Fibroblast of gingiva (primary cell): Measurements from ENCODE around the gene ZDHHC8.
"Not testable (repeated sequence)": the region's sequence is repeated elsewhere in the genome, so short reads cannot be mapped to it uniquely, and the experiment has no call there.

Experiments used
- DNase-seq: peaks from one replicate; pipeline ENCODE4 v3.0.0-alpha.2; 2011; ENCODE audit warnings: low read depth

ZDHHC8 gene

DNA sequence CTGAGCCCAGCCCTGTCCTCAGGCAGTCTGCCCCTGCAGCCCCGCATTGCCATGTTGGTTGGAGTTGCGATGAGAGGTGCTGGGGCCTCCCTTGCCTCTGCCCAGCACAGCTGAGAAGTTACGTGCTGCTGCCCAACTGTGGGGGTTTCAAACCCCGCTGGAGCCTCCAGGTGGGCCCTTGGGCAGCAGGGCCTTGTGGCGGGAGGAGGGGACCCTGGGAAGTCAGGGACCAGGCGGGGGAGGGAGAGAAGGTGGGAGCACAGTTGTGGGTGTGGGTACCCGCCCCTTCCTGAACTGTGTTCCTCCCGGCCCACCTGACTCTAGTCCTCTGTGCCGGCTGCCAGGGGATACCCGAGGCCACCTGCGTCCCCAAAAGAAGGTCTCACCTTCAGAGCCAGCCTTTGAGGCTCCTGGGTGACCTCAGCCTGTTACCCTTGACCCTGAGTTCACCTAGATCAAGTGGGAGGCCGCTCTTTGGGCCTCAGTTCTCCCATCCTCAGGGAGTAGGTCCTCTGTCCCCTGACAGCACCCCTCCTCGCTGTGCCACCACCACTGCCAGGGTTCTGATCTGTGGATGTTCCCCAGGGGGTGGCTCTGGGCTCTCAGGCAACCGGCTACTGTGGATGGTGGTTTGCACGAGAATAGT, 26.9 kb downstream of the ZDHHC8 start:
- DNase-seq, result no peak

DNA sequence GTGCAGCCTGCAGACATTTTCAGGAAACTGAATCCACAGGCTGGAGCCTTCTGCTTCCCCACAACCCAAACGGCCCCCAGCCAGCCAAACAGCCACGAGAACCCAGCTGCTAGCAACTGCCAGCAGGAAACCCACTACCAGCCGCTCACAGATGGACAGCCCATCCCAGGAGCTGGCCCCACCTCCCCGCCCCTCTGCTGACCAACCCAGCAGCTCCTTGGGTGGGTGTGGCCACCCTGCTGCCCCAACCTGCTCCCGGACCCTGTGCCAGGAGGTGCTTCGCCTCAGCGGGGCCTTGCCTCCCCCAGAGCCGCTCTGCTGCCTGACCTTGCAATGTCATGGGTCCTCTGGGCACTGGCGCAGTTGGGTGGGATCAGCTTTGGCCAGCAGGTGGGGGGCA, 27.5 kb downstream of the ZDHHC8 start:
- DNase-seq, result no peak

DNA sequence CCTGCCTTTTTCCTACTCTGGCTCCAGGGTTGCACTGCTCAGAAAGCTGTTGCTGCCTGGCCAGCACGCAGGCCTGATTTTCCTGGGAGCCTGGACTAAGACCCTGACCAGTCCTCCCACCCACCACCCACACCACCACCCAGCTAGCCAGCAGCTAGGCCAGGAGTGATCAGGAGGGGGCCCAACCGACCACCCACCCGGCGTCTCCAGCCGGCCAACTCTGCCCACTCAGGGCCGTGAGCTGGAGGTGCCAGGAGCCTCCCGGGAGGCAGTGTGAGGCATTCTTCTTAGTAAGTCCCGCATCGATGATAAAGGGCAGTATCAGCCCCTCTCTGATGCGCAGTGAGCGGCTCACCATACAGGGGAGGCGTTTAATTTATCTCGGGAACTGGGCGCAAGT, 27.9 kb downstream of the ZDHHC8 start:
- DNase-seq, result not testable (repeated sequence)

DNA sequence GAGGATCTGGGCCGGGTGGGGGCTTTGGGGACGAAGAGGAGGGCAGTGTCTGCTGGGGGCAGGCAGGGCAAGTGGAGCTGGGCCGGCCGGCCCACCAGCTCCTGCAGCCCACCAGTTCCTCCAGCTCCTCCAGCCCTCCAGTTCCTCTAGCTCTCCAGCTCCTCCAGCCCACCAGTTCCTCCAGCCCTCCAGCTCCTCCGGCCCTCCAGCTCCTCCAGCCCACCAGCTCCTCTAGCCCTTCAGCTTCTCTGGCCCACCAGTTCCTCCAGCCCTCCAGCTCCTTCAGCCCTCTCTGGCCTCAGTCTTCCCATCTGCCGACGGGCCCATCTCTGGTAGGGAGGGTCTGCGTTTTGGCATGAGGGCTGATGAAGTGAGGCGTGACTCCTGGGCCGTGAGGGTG, 28.4 kb downstream of the ZDHHC8 start:
- no peak for DNase-seq

DNA sequence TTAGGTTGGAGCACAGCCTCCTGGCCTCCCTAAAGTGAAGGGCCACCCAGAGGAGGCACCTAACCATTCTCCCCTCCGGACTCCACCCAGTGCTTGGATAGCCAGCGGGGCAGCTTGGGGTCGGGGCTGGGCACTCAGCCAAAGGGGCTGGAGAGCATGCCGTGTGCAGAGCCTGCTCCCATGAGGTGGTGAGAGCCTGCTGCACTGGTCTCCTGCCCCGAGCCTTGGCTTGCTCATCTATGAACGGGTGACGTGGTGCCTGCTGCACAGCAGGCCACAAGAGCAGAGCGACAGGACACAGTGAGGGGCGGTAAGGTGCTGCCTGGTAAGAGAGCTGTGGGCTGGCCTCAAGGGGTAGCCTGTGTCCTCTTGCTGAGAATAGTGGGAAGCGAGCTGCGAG, 33.3 kb downstream of the ZDHHC8 start:
- no peak for DNase-seq

DNA sequence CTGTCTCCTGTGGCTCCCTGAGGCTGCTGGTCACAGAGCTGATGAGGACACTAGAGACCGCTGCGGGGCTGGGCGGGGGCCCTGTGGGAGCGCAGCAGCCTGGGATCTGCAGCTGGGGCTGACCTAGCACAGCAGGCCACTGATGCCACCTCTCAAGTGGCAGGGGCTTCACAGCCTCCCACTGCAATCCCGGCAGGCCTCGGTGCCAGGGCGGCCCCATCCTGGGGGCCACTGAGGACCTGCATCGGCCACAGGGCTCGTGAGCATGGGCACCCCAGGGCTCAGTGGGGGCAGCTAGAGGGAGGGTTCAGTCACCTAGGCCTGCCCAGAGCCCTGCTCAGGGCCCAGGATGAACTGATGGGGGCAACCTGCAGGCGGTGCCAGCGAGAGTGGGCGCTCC, 33.8 kb downstream of the ZDHHC8 start:
- no peak for DNase-seq

DNA sequence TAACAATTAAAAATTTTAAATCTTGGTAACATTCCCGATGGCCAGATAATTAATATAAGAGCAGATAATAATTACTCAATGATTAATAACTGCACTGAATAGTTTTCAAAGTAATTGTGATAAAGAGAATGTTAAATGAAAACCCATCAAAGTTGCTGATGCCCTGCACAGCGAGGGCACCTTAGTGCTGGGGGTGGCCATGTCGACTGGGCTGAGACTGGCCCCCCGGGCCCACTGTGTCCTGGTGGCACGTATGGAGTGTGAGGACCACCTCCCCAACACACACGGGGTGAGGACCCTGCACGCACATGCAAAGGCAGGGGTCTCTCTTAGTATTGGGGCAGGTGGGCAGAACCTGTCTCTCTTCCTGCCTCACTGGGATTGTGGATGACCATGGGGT, 34.3 kb downstream of the ZDHHC8 start:
- no peak for DNase-seq

DNA sequence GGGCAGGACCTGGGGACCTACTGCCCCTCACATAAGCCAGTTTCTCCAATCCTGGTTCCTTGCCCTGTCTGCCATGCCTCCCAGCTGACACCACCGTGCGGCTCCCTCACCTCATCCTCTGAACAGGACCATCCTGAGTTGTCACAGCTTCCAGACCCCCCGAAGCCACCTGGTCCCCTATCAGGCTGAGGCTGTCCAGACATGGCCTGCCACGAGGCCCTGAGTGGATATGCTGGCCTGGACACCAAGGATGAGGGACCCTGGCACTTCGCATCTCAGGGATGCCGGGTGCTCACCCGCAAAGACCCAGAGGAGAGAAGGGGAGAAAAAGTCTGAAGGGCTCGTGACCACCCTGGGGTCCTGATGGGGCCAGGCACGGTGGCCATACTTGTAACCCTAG, 35.1 kb downstream of the ZDHHC8 start:
- DNase-seq, result no peak

DNA sequence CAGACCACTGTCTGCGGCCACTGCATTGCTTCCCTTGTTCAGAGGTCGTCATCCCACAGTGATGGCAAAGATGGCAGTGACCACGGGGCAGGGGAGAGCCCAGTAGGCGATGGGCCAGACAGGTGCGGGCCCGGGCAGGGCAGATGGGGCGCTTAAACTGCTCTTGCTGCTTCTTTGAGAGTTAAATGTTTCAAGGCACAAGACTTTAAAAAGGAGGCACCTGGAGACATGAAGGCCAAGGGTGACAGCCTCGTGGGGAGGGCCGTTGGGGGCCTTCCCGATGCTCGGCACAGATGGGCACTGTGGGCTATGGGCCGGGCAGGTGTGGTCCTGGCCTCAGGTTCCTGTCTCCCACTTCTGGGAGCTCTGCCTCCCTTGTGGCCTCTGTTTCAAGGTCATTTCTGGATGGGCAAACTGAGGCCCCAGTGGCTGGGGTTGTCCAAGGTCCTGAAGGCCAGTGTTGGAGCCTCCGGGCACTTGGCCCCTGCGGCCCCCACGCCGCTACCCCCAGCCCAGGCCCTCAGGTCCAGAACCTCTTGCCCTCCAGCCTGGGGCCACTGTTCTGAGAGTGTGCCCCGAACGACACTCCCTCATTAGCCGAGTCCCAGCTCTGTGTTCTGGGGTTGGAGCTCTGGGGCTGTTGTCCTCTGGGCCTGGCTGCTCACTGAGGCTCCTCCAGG, 36.2 kb downstream of the ZDHHC8 start:
- no peak for DNase-seq

DNA sequence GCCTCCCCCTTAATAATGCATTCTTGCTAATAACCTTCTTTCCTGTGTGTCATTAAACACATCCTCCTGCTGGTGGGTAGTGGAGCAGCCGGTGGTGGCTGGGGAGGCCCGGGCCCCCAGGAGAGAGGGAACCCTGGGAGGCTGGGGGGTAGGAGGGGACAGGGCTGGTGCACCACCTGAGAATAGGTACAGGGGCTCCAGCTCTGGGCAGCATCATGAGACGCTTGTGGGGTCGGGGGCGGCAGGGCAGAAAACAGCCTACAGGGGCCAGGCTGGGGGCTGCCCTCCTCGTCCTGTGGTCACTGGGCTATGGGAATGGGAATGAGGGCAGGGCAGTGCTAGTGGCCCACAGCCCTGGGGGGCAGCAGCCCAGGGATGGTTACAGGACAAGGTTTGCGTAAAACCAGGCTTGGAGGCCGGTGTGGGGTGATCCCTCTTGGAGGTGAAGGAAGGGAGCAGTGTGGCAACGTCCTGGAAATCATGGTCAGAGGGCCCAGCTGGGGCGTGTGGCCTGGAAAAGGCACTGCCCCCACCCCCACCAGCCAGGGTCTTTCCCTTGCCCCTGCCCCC, 37.7 kb downstream of the ZDHHC8 start:
- DNase-seq, result no peak

DNA sequence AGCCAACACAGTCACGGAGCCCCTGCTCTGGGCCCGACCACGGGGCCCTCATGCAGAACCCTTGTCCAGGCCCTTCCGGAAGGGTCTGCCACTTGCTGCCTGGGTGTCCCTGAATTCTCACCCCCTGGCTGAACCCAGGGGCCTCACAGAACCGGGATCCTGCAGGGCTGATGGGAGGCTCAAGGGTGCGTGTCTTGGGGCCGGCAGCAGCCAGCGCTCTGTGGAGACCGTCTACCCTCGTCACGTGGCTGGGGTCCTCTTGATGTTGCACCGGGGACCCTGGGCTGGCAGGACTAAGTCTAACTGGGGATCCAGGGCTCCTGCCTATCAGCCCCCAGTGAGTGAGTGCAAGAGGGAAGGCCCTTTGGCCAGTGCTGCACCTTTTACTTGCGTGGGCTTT, 38.6 kb downstream of the ZDHHC8 start:
- DNase-seq, result no peak

DNA sequence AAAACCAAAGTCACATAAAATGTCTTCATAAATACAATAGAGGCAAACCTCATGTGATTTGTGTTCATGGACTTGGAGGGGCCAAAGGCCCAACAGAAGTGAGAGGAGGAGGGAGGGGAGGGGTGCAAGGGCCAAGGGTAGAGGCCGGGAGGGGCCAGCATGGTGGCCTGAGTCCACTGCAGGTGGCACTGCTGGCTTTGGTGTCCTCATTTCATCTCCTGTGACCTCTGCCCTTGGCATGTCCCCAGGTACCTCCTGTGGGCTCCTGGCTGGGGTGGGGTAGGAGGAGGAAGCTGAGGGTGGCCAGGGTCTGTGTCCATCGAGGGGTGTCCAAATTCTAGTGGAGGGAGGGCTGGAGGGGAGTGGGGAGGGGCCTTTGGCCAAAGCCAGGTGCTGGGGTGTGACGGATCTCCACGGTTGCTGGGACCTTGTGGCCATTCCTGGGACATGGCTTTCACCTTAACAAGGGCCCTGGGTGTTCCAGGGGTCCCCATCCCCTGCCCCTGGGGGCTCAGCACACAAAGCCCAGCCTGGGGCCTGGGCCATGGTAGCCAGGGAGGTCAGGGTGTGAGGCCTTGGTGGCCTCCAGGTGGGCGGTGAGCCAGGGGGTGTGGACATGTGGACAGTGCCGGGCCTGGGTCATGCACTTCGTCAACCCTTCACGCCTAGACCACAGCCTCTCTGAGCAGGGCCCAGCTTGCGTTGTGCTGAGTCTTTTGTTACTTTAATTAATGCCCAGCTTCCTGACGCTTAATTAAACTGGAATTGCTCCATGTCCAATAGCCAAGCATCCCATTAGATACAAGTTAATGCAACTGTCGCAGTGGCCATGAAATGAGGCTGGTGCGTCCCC, 39.9 kb downstream of the ZDHHC8 start:
- no peak for DNase-seq

DNA sequence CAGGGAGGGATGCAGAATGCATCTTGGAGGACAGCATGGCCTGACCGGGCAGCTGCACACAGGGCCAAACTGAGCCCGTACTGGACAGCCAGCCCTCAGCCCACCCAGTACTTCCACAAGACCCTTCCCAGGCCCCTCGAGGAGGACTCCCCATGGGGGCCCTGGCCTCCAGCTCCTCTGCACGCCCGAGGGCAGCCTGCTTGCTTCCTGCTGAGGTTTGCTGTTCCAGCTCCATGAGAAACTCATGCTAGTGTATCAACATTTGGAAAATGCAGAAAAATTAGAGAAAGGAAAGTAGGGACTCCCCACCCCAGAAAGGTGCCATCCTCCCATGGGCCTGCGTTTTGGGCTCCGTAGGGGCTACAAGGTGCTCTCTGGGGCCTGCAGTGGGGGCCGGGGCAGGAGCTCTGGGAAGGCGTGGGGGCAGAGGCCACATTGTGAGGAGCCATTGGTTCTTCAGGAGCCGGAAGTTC, 40.6 kb downstream of the ZDHHC8 start:
- DNase-seq, result no peak

DNA sequence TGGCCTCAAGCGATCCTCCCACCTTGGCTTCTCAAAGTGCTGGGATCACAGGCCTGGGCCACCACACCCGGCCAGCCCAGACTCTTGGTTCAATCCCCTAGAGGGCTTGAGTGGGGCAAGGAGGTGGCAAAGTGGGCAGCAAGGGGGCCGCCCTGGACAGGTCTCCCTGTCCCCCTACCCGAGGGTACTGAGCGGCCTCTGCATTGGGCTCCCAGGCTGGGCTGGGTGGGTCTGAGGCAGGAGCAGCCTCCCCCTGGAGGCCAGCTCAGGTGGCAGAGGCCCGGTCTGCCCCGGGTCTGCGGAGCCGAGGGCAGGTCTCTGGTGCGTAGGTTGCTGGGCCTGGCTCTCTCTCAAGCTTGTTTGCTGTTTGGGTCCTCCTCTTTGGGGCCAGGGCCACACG, 41.6 kb downstream of the ZDHHC8 start:
- DNase-seq, result no peak

DNA sequence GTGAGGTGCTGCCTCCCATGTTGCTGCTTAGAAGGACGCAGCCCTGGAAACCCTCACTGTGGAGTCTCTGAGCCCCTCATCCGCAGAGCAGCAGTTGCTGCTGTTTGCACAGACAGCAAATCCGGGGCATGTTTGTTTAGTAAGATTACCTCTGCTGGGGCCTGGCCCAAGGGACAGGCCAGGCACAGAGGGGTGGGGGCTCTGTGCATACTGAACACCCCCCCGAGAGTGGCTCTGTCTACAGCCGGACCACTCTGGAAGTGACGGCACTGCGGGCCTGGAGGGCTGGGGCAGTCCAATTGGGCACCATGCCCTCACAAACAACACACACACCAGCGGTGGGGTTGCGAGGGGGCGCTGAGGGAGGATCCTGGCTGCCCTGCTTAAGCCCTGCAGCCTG, 42.2 kb downstream of the ZDHHC8 start:
- no peak for DNase-seq

DNA sequence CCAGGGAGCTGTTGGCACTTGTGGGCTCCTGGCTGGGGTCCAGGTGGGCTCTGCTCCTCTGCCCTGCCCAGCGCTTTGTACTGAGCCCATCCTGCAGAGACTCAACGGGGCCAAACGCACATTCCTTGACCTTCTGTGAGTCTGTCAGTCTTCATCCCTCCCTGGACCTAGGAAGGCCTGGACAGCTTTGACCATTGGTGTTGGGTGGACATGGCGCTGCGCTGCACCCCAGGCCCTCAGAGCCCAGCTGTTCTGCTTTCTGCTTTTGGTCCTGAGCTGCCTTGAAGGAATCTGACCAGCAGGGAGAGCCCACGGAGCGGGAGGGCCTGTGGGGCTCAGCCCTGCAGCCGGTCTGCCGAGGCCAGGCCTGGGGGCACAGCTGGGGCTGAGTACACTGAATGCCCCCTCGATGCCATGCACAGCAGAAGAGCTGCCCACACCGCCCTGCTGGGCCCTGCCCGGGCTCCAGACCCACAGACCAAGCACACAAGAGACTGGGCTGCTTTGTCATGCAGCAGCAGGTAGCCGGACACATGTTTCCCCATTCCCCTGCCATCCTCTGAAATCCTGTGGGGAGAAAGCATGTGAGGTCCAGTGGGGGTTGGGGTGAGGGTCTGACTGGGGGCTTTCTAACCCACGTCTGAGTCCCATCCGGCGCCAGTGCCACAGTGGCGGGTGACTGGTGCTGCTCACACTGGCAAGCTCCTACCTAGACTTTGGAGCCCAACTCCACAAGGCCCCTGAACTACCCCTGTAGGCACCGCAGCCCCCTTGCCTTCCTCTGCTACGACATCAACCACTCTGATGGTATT, 43.4 kb downstream of the ZDHHC8 start:
- DNase-seq, result no peak

DNA sequence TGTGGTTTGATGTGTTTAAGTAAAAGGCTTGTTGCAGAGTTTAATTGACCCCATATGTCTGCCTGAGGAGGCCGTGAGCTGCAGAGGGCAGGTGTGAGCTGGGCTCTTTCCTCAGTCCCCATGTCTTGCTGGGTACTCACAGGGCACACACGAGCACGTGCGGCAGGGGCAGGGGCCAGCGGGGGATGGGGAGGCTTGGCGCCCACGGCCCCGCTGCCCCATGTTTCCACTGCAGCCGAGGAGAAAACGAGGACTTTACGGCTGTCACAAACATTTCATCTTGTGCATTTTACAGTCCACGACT, 43.9 kb downstream of the ZDHHC8 start:
- DNase-seq, result peak; percentile 14

DNA sequence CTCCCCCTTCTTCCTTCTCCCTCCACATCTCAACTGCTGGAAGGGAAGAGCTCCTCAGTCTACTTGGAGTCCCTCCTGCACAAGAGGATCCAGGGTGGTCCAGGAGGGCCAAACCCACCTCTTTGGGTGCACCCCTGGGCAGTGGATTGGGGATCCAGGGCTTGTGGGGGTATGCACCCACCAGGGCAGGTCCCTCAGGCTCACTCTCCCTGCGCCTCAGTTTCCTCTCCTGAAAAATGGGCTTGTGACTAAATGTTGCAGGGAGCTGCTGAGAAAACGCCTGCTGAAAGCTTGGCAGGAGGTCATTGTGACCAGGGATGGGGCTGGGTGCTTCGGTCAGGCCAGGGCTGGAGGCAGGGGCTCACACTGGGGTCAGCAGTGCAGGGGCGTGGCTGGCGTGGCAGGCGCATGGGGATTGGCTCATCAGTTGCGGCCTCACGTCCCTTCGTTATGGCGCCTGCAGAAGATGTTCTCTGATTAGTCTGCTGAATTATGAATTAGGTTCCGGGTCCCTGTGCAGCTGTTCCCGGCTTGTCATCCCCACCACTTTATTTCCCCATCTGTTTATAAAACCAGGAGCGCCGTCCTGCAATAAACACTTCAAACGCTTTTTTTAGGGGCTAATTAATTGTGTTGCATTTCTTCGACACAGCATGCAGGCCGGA, 44.9 kb downstream of the ZDHHC8 start:
- DNase-seq, result no peak

DNA sequence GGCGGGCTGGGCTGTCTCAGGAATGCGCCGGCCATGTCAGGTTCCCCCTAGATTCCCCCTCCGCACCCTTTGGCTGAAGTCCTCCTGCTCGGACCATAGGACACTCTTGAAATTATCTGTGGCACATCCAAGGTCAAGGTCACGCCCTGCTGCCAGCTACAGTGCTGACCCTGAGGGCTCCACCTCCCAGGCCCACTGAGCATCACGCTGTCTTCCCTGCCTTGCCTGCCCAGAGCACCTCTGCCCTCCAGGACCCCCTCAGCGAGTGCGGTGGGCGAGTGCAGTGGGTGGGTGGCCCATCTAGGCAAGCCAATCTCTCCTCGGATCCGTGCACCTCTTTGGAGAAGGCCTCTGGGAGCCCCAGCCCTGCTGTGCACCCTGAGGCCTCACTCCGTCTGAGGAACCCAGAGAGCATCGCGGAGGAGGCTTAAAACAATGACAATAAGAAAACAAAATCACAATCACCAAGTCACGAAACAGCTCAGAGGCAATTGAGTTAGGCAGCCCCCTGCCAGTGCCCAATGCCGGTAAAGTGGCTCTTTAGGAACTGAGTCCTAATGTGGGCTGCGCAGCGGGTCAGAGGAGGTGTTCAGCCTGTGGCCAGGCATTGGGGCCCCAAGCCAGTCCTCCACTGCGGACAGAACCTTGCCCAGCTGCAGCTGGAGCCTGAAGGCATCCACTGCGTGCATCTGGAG, 45.8 kb downstream of the ZDHHC8 start:
- DNase-seq, result no peak

DNA sequence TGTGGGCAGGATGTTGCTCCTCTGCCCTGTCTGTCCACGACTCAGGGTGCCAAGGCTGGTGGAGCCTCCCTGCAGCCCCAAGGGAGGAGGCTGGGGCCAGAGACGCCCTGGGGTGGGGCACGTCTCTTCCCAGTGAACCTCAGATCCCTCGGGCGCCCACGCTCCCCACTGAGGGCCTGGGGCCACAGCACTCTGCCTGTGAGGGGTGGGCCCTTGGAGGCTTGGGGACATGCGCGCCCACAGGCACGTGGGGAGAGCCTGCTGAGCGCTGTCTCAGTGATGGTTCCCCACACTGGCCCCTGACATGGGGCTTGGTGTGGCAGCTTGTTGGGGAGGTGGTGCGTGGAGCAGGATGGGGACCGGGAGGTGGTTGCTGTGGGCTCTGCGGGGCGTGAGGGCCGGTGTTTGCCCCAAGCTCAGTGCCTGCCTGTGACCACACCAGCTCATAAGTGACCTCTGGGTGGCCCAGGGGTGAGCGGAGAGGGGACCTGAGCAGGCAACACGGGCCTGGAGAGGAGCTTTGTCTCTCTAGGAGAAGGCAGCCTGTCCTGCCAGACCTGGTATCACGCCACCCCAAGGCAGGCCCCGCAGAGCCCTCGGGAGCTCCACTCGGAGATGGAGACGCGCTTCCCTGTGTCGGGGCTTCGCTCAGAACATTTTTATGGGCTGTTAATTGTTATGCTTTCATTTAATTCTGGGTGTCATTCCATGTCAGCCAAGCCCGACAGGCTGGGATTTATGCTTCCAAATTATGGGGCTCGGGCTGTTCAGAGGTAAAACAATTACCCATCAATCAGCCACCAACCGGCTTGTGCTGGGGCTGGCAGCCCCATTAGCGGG, 46.7 kb downstream of the ZDHHC8 start:
- DNase-seq, result no peak
